K562 (cell line): Measurements from ENCODE around the gene DKC1. TPM values are rescaled to one million over a fixed set of nuclear protein-coding genes. Genes with fewer than 3 reads are reported as not detected.

Experiments used
- BMI1 ChIP-seq: fragments of 150-350 bp; IDR thresholded peaks from 2 replicates; pipeline ENCODE4 v1.6.1; 2014; ENCODE audit warnings: low read length
- BRD4 ChIP-seq: fragments of 200-600 bp; sonication (generic); IDR thresholded peaks from 2 replicates; pipeline ENCODE4 v1.6.1; 2017; ENCODE audit warnings: inconsistent platforms
- CHD4 ChIP-seq: fragments of 200-600 bp; sonication (generic); IDR thresholded peaks from 3 replicates; pipeline ENCODE4 v1.6.1; 2012; ENCODE audit warnings: low read depth, mild to moderate bottlenecking, mixed read lengths, low read length, inconsistent platforms; ENCODE audit not compliant: insufficient read depth, insufficient replicate concordance, poor library complexity, severe bottlenecking
- CUX1 ChIP-seq: fragments of 200-800 bp; sonication (Bioruptor generic); IDR thresholded peaks from 2 replicates; pipeline ENCODE4 v1.6.1; 2016; ENCODE audit warnings: missing genetic modification characterization, missing compliant biosample characterization
- E2F6 ChIP-seq, 2 experiments: IDR thresholded peaks; 2 replicates each; pipeline ENCODE4 v1.6.1; 2011; ENCODE audit warnings: borderline replicate concordance in 1 of 2, control low read depth in 1 of 2, low read depth in 1 of 2, low read length in 1 of 2, mild to moderate bottlenecking in 1 of 2, mixed read lengths in 1 of 2, moderate library complexity in 1 of 2; ENCODE audit not compliant: insufficient read depth in 1 of 2, insufficient read length in 1 of 2, poor library complexity in 1 of 2, severe bottlenecking in 1 of 2; ENCODE audit errors: extremely low read depth in 1 of 2
- E2F8 ChIP-seq: fragments of 450-650 bp; IDR thresholded peaks from 2 replicates; pipeline ENCODE4 v1.7.1; 2018; ENCODE audit warnings: mild to moderate bottlenecking, low read depth; ENCODE audit not compliant: partially characterized antibody
- EP400 ChIP-seq: fragments of 450-650 bp; IDR thresholded peaks from 2 replicates; pipeline ENCODE4 v1.6.1; 2017; ENCODE audit warnings: antibody characterized with exemption, mild to moderate bottlenecking, moderate library complexity
- MBD1 ChIP-seq: fragments of 250-450 bp; sonication (Bioruptor Pico); IDR thresholded peaks from 2 replicates; pipeline ENCODE4 v1.8.0; 2022; ENCODE audit warnings: inconsistent platforms
- RBM34 ChIP-seq: fragments of 200-400 bp; formaldehyde crosslinking; IDR thresholded peaks from 2 replicates; pipeline ENCODE4 v1.6.1; 2018; ENCODE audit warnings: low read length, borderline replicate concordance; ENCODE audit not compliant: insufficient read depth
- SNRNP70 ChIP-seq: fragments of 200-400 bp; formaldehyde crosslinking; optimal IDR thresholded peaks from 2 replicates; pipeline ENCODE3; 2017; ENCODE audit warnings: low read depth, low read length
- TAL1 ChIP-seq: fragments of 450-650 bp; IDR thresholded peaks from 2 replicates; pipeline ENCODE4 v1.6.1; 2016; ENCODE audit warnings: mild to moderate bottlenecking
- THRA ChIP-seq: fragments of 450-650 bp; IDR thresholded peaks from 2 replicates; pipeline ENCODE4 v1.6.1; 2017; ENCODE audit warnings: mild to moderate bottlenecking, moderate library complexity
- XRCC3 ChIP-seq: fragments of 450-650 bp; IDR thresholded peaks from 2 replicates; pipeline ENCODE4 v1.6.1; 2017; ENCODE audit warnings: mild to moderate bottlenecking, moderate library complexity
- polyA plus RNA-seq, 8 experiments: library from polyadenylated mRNA; depleted of rRNA in 4 of 8; stranded (reverse) in 5 of 8; unstranded in 3 of 8; fragments of >200 nt; fragmentation: Nextera tagmentation in 2 of 8; fragmentation: Illumina TruSeq in 1 of 8; extraction: Ambion mirVana in 2 of 8; extraction: Trizol in 1 of 8; gene quantifications; 2 replicates each; pipeline versions ENCODE4 v1.2.1 to v1.2.3, GENCODE V29; 2011 to 2014; ENCODE audit warnings: inconsistent platforms in 1 of 8, missing spikeins in 1 of 8
- total RNA-seq, 7 experiments: library from RNA; depleted of rRNA in 6 of 7; stranded (reverse); fragments of >200 nt in 6 of 7; fragmentation: Illumina TruSeq in 2 of 7; extraction: Trizol in 2 of 7; gene quantifications; 2 replicates each; pipeline versions ENCODE4 v1.2.1 to v1.2.3, GENCODE V29; 2011 to 2021; ENCODE audit warnings: low replicate concordance in 1 of 7

The DKC1 gene
- total and polyA plus RNA-seq, 9 of the 15 experiments (the other 6 are each of a cell fraction or from before 2014, with no cell fraction given): 205 to 313 (median 219) TPM

GRCh38 chrX:154750301-154751202 lies 12.1 kb upstream of the DKC1 start, which contains the start of gene GAB3 (continued):
- TF ChIP-seq CUX1: no peak
- peak in 1 of 2 experiments; percentile 19 for TF ChIP-seq E2F6 (IDR thresholded peaks at IDR 0.05; ENCODE audit: borderline replicate concordance in 1 of 2, extremely low read depth in 1 of 2, insufficient read depth in 1 of 2, insufficient read length in 1 of 2, low read depth in 1 of 2, low read length in 1 of 2, poor library complexity in 1 of 2, severe bottlenecking in 1 of 2)
- TF ChIP-seq MBD1 (CRISPR knock-in tag): no peak
- no peak for TF ChIP-seq E2F8
- no peak for TF ChIP-seq EP400
- TF ChIP-seq TAL1: no peak
- TF ChIP-seq THRA: no peak
- no peak for TF ChIP-seq BRD4
- no peak for TF ChIP-seq RBM34
- TF ChIP-seq SNRNP70: no peak
- no peak for TF ChIP-seq BMI1
- no peak for TF ChIP-seq XRCC3
- TF ChIP-seq CHD4: no peak
